Stomach (tissue), 9 donors: ENCODE results near the gene TXNDC15. TPM values are rescaled to one million over a fixed set of nuclear protein-coding genes. Genes with fewer than 3 reads are reported as not detected.

Experiments
- DNase-seq, 2 donors: peaks; one replicate each; pipeline versions ENCODE4 v3.0.0 to v3.0.0-alpha.2; 2013 to 2019
- H3K27ac ChIP-seq, 5 donors: fragments of 200-600 bp in 4 of 5; sonication (generic) in 4 of 5; one replicate each; pipeline ENCODE4 v1.5.1; 2013 to 2019; ENCODE audit warnings: mild to moderate bottlenecking in 1 of 5, moderate library complexity in 1 of 5
- H3K27me3 ChIP-seq, 3 donors: fragments of 200-600 bp; sonication (generic); one replicate each; pipeline ENCODE4 v1.5.1; 2017 to 2019; ENCODE audit warnings: mixed run types in 1 of 3
- H3K36me3 ChIP-seq, 4 donors: fragments of 200-600 bp; sonication (generic); 1 replicate in 3 of 4; 2 replicates in 1 of 4; pipeline ENCODE4 v1.5.1; 2016 to 2019
- H3K4me1 ChIP-seq, 4 donors: fragments of 200-600 bp; sonication (generic); one replicate each; pipeline ENCODE4 v1.5.1; 2016 to 2019
- H3K4me3 ChIP-seq, 4 donors: fragments of 200-600 bp; sonication (generic) in 3 of 4; one replicate each; pipeline ENCODE4 v1.5.1; 2016 to 2019; ENCODE audit warnings: mild to moderate bottlenecking in 1 of 4
- H3K9me3 ChIP-seq, 4 donors: fragments of 200-600 bp; sonication (generic); one replicate each; pipeline ENCODE4 v1.5.1; 2016 to 2019
- CTCF ChIP-seq, 7 experiments: fragments of 450-650 bp in 4 of 7; fragments of 200-600 bp in 3 of 7; sonication (generic) in 3 of 7; IDR thresholded peaks; one replicate each; pipeline ENCODE4 v1.5.1; 2016 to 2019; ENCODE audit warnings: antibody characterized with exemption in 7 of 7, control low read depth in 2 of 7, mild to moderate bottlenecking in 1 of 7
- EP300 ChIP-seq: sonication (generic); formaldehyde crosslinking; IDR thresholded peaks from one replicate; pipeline ENCODE4 v1.6.1; 2017; ENCODE audit warnings: antibody characterized with exemption
- POLR2A ChIP-seq, 4 donors: fragments of 450-650 bp; IDR thresholded peaks; one replicate each; pipeline ENCODE4 v1.6.1; 2016; ENCODE audit warnings: antibody characterized with exemption in 4 of 4, control low read depth in 2 of 4, mild to moderate bottlenecking in 1 of 4, moderate library complexity in 1 of 4
- POLR2AphosphoS5 ChIP-seq, 3 donors: sonication (generic); formaldehyde crosslinking; IDR thresholded peaks; one replicate each; pipeline ENCODE4 v1.6.1; 2016; ENCODE audit warnings: antibody characterized with exemption in 3 of 3
- WGBS, 5 donors: extraction: QIAGEN DNeasy Blood & Tissue Kit in 3 of 5; methylation state at CpG; one replicate each; pipeline versions ENCODE4 v1.1.5 to v1.1.7; 2013 to 2018; 5-methylcytosine and 5-hydroxymethylcytosine counted together
- intact Hi-C: fragments of 100-400 bp; cut with DNase I; formaldehyde crosslinking; loops from one replicate; pipeline ENCODE4 v1.15.1; 2023; ENCODE audit warnings: low total_unique reads
- polyA plus RNA-seq, 3 donors: library from polyadenylated mRNA; stranded (reverse); fragments of 200-250 nt; gene quantifications; one replicate each; pipeline ENCODE4 v1.2.3, GENCODE V29; 2013
- total RNA-seq, 5 donors: library from RNA; depleted of rRNA; stranded (reverse); fragments of >200 nt; gene quantifications; one replicate each; pipeline versions ENCODE4 v1.1.0 to v1.2.3, GENCODE V29; 2014 to 2016
- donor health status: healthy with polysubstance abuse.
- donor health status: Bipolar disorder and iron deficiency.
- donor health status: healthy.

Gene TXNDC15
- total and polyA plus RNA-seq, 8 donors, result 15.9 to 221 (median 39.4) TPM

- Histone ChIP-seq H3K9me3 (no peaks in the 10 kb centered on the region), H3K27ac (no peak overlapping the region), H3K4me1 (peaks cover 0 to 40% (median 15%) of the 10 kb centered on the region in 4 donors), H3K27me3 (no peaks in the 10 kb centered on the region), H3K4me3 (no peak overlapping the region), H3K36me3 (peaks cover 19 to 81% (median 76%) of the 10 kb centered on the region in 4 donors)
- intact Hi-C loops, result no loop called here
- DNase-seq, result no peak
- WGBS, 5 donors, result 82 to 91% (median 89%) methylated on average over 3 of the region's 3 CpGs
- no peak for TF ChIP-seq EP300
Measured at GRCh38 chr5:134913254-134913653, 39.1 kb downstream of the TXNDC15 start.

GRCh38 chr5:134913795-134914194 lies 39.6 kb downstream of the TXNDC15 start:
- Histone ChIP-seq H3K4me1 (peaks cover 0 to 40% (median 18%) of the 10 kb centered on the region in 4 donors), H3K27me3 (no peaks in the 10 kb centered on the region), H3K27ac (no peak overlapping the region), H3K4me3 (no peak overlapping the region), H3K9me3 (no peaks in the 10 kb centered on the region), H3K36me3 (peaks cover 19 to 81% (median 75%) of the 10 kb centered on the region in 4 donors)
- DNase-seq, result no peak
- intact Hi-C loops, result no loop called here
- no peak for TF ChIP-seq POLR2A (IDR thresholded peaks at IDR 0.05)
- TF ChIP-seq EP300, result no peak
- TF ChIP-seq CTCF (IDR thresholded peaks at IDR 0.05), result no peak
- no peak for TF ChIP-seq POLR2AphosphoS5 (IDR thresholded peaks at IDR 0.05)
- 96 to 100% (median 100%) methylated on average over 1 of the region's 1 CpG for WGBS, 5 donors

DNA sequence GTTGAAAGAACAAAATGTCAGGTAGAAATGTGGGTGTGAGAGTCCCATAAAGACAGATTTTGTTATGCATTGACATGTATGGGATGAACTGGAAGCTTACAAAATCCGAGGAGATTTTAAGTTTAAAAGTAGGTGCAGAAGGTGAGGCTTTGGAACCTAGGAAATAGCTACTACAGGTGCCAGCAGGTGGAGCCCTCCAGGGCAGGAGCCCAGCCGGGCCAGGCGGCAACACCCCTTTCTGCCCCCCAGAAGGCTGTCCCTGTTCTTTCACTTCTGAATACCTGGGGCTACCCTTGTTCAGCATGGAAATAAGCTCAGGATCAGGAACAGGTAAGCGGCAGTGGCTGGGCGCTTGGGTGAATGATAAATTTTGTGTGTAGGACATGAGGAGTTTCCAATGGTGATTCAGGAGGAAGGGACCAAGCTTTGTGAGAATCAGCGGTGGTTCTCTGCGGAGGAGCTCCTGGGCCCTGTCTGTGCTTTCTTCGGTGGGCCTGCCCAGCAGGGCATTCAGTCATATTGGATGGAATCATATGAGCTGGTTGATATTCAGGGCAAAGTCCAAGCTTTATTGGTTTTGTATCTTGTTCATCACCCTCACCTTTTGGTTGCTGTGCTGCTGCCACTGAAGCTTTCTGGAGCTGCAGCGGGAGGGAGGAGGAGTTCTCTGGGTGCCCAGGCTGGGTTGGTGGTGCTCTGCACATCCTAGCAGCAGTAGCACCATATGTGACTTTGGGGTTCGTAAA lies 43.1 kb downstream of the TXNDC15 start:
- peak in 1 of 2 donors; percentile 35 for DNase-seq
- intact Hi-C loops, result no loop called here

DNA sequence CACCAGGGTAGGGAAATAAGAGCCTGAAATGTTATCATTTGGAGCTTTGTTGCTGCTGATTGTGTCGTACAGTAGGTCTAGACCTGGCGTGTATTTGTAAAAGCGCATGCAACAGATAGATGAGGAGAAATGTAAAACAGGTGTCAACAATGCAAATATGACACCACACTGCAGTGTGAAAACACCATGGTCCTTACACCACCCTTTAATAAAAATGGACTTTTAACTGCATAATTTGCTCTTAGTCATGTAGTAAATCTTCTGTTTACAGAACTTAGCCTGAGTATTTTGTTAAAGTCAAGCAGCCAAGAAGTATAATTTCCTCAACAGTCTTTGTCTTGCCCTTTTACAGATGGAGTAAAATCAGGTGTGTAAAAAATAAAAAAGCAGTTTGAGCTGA lies 44.7 kb downstream of the TXNDC15 start:
- no peak overlapping the region for H3K4me3 ChIP-seq
- H3K9me3 ChIP-seq, result no peaks in the 10 kb centered on the region
- no peak overlapping the region for H3K27ac ChIP-seq
- no peaks in the 10 kb centered on the region for H3K27me3 ChIP-seq
- H3K4me1 ChIP-seq, result peaks cover 0 to 18% (median 6%) of the 10 kb centered on the region in 4 donors
- intact Hi-C loops, result no loop called here
- H3K36me3 ChIP-seq, result peaks cover 24 to 47% (median 37%) of the 10 kb centered on the region in 4 donors
- DNase-seq, result no peak
- TF ChIP-seq CTCF (IDR thresholded peaks at IDR 0.05) (no peak), EP300 (no peak), POLR2AphosphoS5 (IDR thresholded peaks at IDR 0.05) (no peak), POLR2A (IDR thresholded peaks at IDR 0.05) (no peak)
- WGBS, 5 donors, result 74 to 88% (median 83%) methylated on average over 3 of the region's 3 CpGs

More for the DNA sequence above, 43.1 kb downstream of the TXNDC15 start:
- WGBS, 5 donors, result 64 to 77% (median 66%) methylated on average over 9 to 10 of the region's 10 CpGs
- H3K4me1 ChIP-seq, result peaks cover 0 to 25% (median 9%) of the 10 kb centered on the region in 4 donors
- no peak overlapping the region for H3K4me3 ChIP-seq
- no peaks in the 10 kb centered on the region for H3K9me3 ChIP-seq
- H3K27me3 ChIP-seq, result no peaks in the 10 kb centered on the region
- H3K27ac ChIP-seq, result no peak overlapping the region
- TF ChIP-seq POLR2A (IDR thresholded peaks at IDR 0.05) (no peak), POLR2AphosphoS5 (IDR thresholded peaks at IDR 0.05) (no peak), CTCF (IDR thresholded peaks at IDR 0.05) (peak in 3 of 7 experiments; percentile 23 to 31 (median 30)), EP300 (no peak)
- peaks cover 24 to 64% (median 50%) of the 10 kb centered on the region in 4 donors for H3K36me3 ChIP-seq
